GM19035 (cell line): ENCODE results near the gene OLFML3.

Source experiments
- ATAC-seq: cut with Tn5 transposase; IDR thresholded peaks from one replicate; pipeline ENCODE4 v1.9.1; 2021; ENCODE audit not compliant: unreplicated experiment

The OLFML3 gene, protein sequence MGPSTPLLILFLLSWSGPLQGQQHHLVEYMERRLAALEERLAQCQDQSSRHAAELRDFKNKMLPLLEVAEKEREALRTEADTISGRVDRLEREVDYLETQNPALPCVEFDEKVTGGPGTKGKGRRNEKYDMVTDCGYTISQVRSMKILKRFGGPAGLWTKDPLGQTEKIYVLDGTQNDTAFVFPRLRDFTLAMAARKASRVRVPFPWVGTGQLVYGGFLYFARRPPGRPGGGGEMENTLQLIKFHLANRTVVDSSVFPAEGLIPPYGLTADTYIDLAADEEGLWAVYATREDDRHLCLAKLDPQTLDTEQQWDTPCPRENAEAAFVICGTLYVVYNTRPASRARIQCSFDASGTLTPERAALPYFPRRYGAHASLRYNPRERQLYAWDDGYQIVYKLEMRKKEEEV

DNA sequence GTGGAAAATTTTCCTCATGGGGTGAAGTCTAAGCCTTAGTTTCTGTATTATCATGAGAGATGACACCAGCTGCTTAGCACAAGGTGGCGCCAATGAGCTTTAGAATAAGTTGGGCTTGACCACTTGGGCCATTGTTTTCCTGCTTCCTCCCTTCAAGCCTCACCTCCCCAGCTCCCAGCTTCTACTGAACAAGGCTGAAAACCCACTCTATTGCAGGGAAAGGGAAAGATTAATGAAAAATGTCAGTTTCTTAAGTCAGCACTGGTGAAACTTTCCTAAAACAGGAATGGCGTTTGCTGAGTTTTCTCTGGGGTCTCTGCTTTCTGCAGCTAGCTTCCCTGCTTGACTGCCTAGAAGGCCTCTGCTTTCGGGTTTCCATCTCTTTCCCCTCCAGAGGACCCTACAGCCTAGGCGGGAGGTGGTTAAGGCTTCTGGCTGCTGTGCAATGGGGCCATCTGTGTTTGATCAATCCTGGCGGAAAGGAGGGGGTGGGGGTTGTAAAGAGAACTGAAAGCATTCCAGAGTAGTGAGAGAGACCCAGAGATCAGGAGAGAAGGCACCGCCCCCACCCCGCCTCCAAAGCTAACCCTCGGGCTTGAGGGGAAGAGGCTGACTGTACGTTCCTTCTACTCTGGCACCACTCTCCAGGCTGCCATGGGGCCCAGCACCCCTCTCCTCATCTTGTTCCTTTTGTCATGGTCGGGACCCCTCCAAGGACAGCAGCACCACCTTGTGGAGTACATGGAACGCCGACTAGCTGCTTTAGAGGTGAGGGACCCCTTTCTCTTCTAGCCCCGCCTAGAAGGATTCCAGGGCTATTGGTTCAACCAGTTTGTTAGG lies at the start of gene OLFML3:
Gene OLFML3, plus strand, starts transcription at position 612 of the 840 bp plus-strand sequence. Its CDS starts 43 bp downstream, at position 655.
- ATAC-seq: no peak

DNA sequence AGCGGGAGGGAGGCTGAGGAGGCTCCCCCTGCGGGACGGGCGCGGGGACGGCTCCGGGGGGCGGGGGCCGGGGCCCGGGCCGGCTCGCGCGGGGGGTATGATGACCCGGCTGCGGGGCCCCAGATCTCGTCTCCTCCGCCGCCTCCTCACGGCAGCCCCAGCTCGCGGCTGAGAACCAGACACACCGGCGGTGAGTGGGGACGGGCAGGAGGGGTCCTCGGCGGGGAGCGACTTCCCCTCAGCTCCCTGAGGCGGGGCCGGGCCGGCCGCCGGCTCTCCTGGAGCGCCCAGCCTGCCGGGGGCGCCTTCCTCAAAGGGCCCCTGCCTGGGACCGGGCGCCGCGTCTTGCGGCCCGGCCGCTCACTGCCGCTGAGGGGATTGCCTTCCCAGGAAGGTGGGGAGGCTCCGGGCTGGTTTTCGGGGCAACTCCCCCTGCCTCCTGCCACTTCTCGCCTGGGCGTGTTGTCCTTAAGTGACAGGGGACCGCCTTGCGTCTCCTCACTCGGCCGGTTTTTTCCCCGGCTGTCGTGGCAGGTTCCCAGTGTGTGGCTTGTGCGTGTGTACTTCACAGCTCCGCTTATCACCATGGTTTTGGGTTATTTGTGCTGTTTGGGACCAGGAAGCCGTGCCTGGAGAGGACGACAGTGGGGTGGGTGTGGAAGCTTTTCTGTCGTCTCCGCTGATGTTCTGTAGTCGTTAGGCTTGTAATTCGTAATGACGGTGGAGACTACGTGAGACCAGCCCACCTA lies 49.4 kb upstream of the OLFML3 start:
- peak; percentile 35 for ATAC-seq

DNA sequence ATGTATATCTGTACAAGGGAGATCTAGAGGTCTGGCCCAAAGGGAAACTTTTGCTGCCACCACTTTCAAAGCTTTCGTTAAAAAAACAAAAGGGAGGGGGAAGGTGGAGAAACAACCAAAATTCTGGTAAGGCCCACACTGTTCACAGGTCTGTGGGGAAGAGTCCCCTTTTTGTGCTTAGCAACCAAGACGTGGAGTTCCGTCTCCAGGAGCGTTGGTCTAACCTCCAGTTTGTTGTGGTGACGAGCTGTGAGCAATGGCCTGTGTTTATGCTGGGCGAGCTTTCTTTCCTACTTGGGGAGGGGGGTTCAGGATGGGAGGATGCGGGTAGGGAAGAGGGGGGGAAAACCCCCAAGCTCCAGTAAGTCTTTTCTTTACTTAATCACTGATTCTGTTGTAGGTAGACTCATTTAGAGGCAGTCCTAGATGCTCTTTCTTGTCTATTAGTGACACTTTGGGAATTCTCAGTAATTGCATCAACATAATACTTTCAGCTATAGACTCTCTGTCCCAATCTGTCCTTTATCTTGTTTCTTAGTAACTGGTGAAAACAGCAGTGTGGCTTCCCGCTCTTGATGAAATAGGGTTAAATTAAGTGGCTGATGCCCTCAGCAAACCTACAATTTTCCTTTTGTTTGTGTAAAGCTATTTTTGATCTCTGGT lies 48.6 kb upstream of the OLFML3 start:
- peak; percentile 21 for ATAC-seq

DNA sequence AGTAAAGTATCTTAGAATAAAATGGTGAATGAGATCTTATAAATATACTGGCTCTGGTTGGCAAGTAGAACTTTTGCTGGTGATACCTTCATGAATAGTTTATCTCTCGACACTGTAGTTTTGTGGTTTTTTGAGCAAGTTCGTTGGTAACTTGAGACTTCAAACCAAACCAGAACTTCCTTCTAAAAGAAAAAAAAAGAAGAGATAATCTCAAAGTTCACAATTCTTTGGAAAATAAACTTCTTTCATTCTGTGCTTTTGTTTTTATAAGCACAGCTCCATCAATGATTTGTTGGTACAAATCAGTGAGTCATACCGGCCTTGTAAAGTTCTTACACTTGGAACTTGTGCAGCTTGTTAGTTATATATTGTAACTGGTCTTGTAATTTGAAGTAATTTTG lies 47.8 kb upstream of the OLFML3 start:
- no peak for ATAC-seq

DNA sequence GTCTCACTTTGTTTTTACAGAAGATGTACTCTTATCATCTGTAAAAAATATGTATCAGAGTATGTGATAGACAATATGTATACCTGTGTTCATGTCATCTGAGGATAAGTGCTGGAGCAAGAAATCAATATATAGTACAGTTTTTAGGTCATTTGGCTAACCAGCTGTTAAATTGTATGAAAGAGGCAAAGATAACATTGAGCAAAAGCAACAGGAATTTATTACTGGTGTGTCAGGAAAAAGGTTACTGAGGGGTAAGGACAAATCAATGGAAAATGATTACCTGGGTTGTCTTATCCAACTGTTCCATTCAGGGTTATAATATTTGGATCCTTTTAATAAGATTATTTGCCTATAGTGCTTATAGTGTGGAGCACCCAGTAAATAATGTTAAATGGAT lies 45.3 kb upstream of the OLFML3 start:
- ATAC-seq: no peak

DNA sequence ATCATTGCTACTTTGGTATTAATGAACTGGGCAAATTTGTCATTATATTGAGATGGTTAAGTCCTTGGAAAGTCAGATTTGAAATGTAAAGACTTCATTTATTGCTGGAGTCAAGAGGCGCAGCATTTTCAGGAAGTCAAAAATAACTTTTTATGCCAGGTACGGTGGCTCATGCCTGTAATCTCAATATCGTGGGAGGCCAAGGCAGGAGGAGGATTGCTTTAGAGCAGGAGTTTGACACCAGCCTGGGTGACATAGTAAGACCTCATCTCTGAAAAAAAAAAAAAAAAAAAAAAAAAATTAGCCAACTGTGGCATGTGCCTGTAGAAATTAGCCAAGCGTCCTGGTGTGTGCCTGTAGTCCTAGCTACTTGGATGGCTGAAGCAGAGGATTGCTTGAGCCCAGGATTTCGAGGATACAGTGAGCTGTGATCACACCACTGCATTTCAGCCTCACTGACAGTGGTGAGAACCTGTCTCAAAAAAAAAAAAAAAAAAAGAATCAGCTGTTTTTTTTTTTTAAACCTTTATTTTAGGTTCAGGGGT lies 44.7 kb upstream of the OLFML3 start:
- no peak for ATAC-seq

DNA sequence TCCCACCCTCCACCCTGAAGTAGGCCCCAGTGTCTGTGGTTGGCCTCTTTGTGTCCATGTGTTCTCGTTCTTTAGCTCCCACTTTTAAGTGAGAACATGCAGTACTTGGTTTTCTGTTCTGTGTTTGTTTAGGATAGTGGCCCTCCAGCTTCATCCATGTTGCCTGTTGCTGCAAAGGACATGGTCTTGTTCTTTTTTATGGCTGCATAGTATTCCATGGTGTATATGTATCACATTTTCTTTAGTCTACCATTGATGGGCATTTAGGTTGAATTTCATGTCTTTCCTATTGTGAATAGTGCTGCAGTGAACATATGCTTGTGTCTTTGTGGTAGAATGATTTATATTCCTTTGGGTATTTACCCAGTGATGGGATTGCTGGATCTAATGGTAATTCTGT lies 44.1 kb upstream of the OLFML3 start:
- ATAC-seq: no peak

DNA sequence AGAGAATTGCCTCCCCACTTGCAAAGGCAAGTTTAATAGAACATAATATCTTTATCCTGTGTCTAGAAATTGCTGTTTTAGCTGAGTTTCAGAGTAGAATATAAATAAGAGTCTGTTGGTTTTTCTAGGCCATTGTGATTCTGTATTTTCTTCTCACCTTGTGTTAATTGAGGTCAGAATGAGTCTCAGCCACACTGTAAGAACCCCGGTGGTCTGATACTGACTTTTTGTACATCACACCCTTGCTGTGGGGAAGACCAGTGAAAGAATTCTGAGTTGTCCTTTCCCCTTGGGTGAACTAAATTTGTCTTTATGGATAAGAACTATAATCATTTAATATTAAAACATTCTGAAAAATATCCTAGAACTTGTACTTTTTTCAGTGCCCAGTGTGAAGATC lies 43.3 kb upstream of the OLFML3 start:
- ATAC-seq: no peak

DNA sequence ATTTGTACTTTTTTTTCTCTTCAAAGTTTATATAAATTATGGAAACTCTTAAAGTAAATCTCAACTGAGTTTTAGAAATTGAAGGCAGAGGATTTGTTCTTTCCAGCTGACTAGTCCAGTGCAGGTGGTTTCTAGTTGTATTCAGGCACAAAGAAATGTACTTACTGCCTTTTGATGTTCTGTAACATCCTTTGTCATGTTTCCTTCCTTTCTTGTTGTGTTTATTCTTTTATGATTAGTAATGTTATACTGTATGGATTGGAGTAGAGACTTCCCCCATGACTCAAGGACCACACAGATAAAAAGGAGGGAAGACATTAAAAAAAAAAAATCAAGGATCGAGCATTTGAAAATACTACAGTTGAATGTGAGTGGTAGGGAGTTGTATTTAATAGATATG lies 42.1 kb upstream of the OLFML3 start:
- no peak for ATAC-seq

DNA sequence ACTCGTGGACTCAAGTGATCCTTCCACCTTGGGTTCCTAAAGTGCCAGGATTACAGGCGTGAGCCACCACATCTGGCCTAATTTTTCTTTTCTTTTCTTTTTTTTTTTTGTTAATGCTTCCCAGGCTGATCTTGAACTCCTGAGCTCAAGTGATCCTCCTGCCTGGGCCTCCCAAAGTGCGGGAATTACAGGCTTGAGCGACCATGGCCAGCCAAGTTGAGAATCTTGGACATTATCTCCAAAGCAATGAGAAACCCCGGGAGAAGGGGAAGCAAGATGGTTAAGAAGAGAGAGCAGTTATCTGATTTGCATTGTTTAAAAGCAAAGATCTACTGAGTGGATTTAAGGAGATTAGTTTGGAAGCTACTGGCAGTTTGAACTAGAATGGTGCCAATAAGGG lies 41.1 kb upstream of the OLFML3 start:
- no peak for ATAC-seq

DNA sequence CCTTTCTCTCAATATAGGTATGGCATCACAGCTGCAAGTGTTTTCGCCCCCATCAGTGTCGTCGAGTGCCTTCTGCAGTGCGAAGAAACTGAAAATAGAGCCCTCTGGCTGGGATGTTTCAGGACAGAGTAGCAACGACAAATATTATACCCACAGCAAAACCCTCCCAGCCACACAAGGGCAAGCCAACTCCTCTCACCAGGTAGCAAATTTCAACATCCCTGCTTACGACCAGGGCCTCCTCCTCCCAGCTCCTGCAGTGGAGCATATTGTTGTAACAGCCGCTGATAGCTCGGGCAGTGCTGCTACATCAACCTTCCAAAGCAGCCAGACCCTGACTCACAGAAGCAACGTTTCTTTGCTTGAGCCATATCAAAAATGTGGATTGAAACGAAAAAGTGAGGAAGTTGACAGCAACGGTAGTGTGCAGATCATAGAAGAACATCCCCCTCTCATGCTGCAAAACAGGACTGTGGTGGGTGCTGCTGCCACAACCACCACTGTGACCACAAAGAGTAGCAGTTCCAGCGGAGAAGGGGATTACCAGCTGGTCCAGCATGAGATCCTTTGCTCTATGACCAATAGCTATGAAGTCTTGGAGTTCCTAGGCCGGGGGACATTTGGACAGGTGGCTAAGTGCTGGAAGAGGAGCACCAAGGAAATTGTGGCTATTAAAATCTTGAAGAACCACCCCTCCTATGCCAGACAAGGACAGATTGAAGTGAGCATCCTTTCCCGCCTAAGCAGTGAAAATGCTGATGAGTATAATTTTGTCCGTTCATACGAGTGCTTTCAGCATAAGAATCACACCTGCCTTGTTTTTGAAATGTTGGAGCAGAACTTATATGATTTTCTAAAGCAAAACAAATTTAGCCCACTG lies 38.7 kb upstream of the OLFML3 start:
- ATAC-seq: no peak

DNA sequence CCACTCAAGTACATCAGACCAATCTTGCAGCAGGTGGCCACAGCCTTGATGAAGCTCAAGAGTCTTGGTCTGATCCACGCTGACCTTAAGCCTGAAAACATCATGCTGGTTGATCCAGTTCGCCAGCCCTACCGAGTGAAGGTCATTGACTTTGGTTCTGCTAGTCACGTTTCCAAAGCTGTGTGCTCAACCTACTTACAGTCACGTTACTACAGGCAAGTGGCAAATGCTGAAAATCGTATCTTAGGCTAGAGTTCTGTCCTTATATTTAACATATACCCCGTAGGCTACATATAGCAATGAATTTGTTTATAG lies 38.1 kb upstream of the OLFML3 start:
- no peak for ATAC-seq

DNA sequence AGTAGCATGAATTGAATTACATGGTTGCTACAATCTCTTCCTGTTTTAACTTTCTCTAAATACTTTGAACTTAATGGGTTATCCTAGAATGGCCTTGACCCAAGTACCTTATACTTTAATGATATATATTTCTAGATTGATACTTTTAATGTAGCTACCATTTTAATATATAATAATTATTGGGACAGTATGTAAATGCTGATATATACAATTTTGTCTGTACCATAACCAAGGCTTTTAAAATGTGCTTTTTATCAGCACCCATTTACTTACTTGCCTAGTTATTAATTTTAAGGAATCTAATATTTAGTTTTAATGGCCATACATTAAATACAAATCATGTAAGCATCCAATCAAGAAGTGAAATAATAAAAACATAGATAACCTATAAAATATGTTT lies 36.7 kb upstream of the OLFML3 start:
- ATAC-seq: no peak

DNA sequence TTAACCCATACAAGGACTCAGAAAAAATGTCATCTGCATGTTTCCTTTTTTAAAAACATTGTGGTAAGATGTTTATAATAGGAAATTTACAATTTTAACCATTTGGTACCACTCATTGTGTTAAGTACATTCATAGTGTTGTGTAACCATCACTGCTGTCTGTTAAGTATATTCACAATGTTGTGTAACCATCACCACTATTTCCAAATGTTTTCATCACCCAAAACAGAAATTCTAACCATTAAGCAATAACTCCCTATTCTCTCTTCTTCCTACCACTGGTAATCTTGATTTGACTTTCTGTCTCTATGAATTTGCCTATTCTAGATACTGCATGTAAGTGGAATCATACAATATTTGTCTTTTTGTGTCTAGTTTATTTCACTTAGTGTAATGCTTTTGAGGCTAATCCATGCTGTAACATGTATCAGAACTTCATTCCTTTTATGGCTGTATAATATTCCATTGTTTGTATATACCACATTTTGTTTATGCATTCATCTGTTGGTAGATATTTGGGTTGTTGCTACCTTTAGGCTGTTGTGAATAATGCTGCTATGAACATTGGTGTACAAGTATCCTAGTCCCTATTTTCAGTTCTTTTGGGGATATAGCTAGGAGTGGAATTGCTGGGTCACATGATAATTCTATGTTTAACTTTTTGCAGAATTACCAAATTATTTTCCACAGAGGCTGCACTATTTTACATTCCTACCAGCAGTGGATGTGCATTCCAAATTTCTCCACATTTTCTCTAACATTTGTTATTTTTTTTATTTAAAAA lies 36.1 kb upstream of the OLFML3 start:
- ATAC-seq: no peak

DNA sequence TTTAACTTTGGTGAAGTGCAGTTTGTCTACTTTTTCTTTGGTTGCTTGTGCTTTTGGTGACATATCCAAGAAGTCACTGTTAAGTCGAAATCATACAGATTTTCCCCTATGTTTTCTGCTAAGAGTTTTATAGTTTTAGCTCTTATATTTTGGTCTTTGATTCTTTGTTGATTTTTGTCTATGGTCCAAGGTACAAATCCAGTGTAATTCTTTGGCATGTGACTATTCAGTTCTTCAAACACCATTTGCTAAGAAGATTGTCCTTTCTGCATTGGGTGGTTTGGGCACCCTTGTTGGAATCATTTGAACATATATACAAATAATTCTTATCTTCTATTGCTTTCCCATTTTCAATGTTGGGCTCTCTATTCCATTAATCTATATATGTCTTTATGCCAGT lies 33.9 kb upstream of the OLFML3 start:
- no peak for ATAC-seq

DNA sequence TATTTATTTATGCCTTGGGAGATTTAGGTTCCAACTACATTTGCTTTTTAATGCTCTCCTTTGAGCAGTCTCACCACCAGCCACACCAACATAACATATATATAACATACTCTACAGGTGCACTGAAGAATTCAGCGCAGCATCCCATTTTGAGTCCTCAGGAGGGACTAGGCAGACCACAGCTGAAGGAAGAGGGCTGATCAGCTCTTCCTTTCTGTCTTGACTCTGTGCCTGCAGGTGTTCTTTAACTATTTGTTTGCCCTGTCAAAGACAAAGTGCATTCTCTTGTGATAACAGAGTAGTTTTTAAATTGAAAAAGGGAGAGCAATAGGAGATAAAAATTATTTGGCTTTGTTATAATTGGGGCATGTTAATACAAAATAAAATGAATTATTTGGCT lies 33.2 kb upstream of the OLFML3 start:
- no peak for ATAC-seq

DNA sequence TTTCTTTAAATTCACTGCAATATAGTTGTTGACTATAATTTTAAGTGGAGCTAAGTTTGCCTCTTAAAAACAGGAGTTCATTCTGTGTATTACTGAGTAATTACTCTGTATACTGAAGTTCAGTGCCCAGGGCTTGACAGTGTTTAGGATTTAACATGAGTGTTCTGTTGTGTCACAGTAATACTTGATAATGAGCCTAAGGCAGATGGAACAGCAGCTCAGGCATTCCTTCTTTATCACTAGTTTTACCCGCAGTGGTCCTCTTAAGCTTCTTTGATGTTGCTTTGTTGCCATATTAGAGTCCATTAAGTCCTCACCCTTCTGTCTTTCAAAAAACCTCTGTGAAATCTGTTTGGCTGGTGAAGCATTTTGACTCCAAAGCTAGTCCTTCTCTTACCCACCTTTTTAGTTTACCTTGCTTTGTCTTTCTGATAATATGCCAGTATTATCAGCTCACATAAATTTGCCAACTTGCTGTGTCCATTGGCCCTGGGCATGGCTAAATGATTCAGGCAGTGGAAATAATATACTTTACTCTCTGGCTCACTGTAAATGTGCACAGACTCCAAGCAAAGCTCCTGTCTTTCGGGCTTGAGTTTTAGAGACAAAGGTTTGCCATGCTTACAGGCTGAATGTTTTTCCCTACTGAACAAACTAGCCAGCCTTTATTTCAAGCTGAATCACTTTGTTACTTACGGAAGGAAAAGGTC lies 32.4 kb upstream of the OLFML3 start:
- ATAC-seq: no peak

DNA sequence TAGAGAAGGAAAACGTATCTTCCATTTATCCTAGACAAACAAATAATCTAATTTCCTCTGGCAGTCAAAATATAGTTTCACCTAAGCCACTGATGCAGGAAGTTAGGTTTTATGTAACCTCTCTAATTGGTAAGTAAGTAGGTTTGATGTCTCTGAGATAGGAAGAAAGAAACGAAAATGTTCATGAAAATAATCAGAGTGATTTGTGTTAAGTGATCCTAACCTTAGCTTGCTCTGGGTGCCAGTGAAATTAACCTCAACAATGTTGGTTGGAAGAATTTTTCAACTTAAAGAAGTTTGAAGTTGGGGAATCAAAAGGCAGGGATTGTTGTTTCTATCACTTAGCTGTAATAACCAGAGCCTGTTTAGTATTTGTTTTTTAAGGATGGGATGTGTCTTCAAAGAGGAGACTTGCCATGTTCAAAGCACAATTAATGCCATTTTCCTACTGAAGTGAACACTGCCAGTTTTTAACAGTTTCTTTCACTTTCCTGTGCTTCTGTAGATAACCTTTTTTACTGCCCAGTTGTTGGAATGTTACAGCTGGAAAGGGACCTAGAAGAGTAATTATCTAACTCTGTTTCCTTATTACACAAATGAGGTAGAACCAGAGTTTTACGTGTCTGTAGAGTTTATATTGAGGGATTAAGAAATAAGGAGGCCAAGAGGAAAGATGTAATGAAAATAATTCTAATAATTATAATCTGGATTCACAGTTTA lies 31.7 kb upstream of the OLFML3 start:
- ATAC-seq: no peak
